ENCODE measurements around the gene EBF4. TPM values are rescaled to one million over a fixed set of nuclear protein-coding genes. Genes with fewer than 3 reads are reported as not detected.

EBF4 gene
- total RNA-seq, 1 donor from 2014 or later: 11.0 TPM

- Mint-ChIP-seq H3K9me3 (ENCODE audit: unreplicated experiment) (no peaks in the 10 kb centered on the region), H3K4me1 (ENCODE audit: low read depth, unreplicated experiment) (no peaks in the 10 kb centered on the region), H3K27ac (ENCODE audit: unreplicated experiment) (no peak overlapping the region), H3K27me3 (ENCODE audit: unreplicated experiment) (peaks cover 5% of the 10 kb centered on the region), H3K36me3 (ENCODE audit: unreplicated experiment) (no peaks in the 10 kb centered on the region), H3K4me3 (ENCODE audit: unreplicated experiment) (no peak overlapping the region)
- no peak for DNase-seq
- no peak for TF ChIP-seq CTCF (IDR thresholded peaks at IDR 0.05; ENCODE audit: partially characterized antibody, unreplicated experiment)
Measured at GRCh38 chr20:2709205-2709981, 16.8 kb downstream of the EBF4 start.

GRCh38 chr20:2713285-2713684, 20.7 kb downstream of the EBF4 start:
- Mint-ChIP-seq H3K27me3 (ENCODE audit: unreplicated experiment) (no peaks in the 10 kb centered on the region), H3K4me1 (ENCODE audit: low read depth, unreplicated experiment) (no peaks in the 10 kb centered on the region), H3K4me3 (ENCODE audit: unreplicated experiment) (no peak overlapping the region), H3K36me3 (ENCODE audit: unreplicated experiment) (peaks cover 6% of the 10 kb centered on the region), H3K9me3 (ENCODE audit: unreplicated experiment) (no peaks in the 10 kb centered on the region), H3K27ac (ENCODE audit: unreplicated experiment) (no peak overlapping the region)
- TF ChIP-seq CTCF (IDR thresholded peaks at IDR 0.05; ENCODE audit: partially characterized antibody, unreplicated experiment): no peak
- no peak for DNase-seq

DNA sequence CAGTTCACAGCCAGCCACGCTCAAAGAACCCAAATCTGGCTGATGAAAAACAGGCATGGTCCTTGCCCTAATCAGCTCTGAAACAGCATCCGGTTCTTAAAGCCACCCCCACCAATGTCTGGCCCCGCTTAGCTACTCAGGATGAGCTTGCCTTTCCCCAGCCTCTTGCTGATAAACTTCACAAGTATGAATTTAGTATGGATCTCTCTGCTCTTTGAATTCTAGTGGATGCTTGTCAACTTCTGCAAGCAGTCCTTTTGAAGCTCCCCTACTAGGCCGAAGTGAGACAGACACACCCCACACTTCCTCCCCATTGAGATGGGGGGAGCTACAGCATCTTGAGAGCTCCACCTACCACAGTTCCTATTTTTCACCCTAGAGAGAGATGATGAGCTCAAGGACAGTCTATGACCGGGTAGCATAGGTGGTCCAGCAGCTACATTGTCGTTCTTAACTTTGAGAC, 36.7 kb downstream of the EBF4 start:
- TF ChIP-seq CTCF (IDR thresholded peaks at IDR 0.05; ENCODE audit: partially characterized antibody, unreplicated experiment): no peak
- H3K9me3 Mint-ChIP-seq (ENCODE audit: unreplicated experiment): peaks cover 2% of the 10 kb centered on the region
- H3K27ac Mint-ChIP-seq (ENCODE audit: unreplicated experiment): no peak overlapping the region
- H3K27me3 Mint-ChIP-seq (ENCODE audit: unreplicated experiment): no peaks in the 10 kb centered on the region
- no peaks in the 10 kb centered on the region for H3K4me1 Mint-ChIP-seq (ENCODE audit: low read depth, unreplicated experiment)
- DNase-seq: no peak
- H3K4me3 Mint-ChIP-seq (ENCODE audit: unreplicated experiment): no peak overlapping the region
- H3K36me3 Mint-ChIP-seq (ENCODE audit: unreplicated experiment): peaks cover 14% of the 10 kb centered on the region

DNA sequence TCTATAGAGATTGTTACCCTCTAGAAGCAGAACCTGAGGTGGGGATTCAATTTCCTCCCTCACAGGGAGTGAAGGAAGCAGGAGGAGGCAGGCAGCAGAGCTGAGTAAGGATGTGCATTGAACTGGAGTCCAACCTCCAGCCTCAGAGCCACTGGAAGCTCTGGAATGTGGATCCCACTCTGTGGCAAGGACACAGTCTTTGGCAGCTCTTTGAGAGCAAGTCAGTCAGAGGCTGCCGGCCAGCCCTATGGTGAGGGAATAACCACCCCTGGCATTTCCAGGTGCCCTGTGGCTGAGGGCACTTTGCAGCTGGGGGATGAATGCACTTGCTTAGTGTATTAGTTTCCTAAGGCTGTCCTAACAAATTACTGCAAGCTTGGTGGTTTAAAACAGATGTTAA, 37.2 kb downstream of the EBF4 start:
- no peak overlapping the region for H3K27ac Mint-ChIP-seq (ENCODE audit: unreplicated experiment)
- H3K36me3 Mint-ChIP-seq (ENCODE audit: unreplicated experiment): peaks cover 14% of the 10 kb centered on the region
- H3K4me1 Mint-ChIP-seq (ENCODE audit: low read depth, unreplicated experiment): no peaks in the 10 kb centered on the region
- TF ChIP-seq CTCF (IDR thresholded peaks at IDR 0.05; ENCODE audit: partially characterized antibody, unreplicated experiment): no peak
- no peak for DNase-seq
- no peak overlapping the region for H3K4me3 Mint-ChIP-seq (ENCODE audit: unreplicated experiment)
- peaks cover 5% of the 10 kb centered on the region for H3K9me3 Mint-ChIP-seq (ENCODE audit: unreplicated experiment)
- no peaks in the 10 kb centered on the region for H3K27me3 Mint-ChIP-seq (ENCODE audit: unreplicated experiment)

GRCh38 chr20:2734899-2735298, 42.3 kb downstream of the EBF4 start:
- no peak for TF ChIP-seq CTCF (IDR thresholded peaks at IDR 0.05; ENCODE audit: partially characterized antibody, unreplicated experiment)
- Mint-ChIP-seq H3K4me1 (ENCODE audit: low read depth, unreplicated experiment) (peaks cover 8% of the 10 kb centered on the region), H3K27me3 (ENCODE audit: unreplicated experiment) (peaks cover 6% of the 10 kb centered on the region), H3K27ac (ENCODE audit: unreplicated experiment) (no peak overlapping the region), H3K9me3 (ENCODE audit: unreplicated experiment) (peaks cover 5% of the 10 kb centered on the region), H3K4me3 (ENCODE audit: unreplicated experiment) (no peak overlapping the region), H3K36me3 (ENCODE audit: unreplicated experiment) (peaks cover 14% of the 10 kb centered on the region)
- no peak for DNase-seq
